ENCODE results near the gene DCUN1D4. TPM values are rescaled to one million over a fixed set of nuclear protein-coding genes. Genes with fewer than 3 reads are reported as not detected.

DCUN1D4 gene
- total and polyA plus RNA-seq, 2 experiments from 2014 or later = 17.3 to 39.9 TPM

GRCh38 chr4:51851090-51851936 lies 8.4 kb downstream of the DCUN1D4 start:
- Histone ChIP-seq H3K9me3 (ENCODE audit: low read depth) (no peaks in the 10 kb centered on the region), H3K9me2 (replicated peaks; ENCODE audit: insufficient read depth) (no peaks in the 10 kb centered on the region), H3K4me3 (no peak overlapping the region), H2AFZ (no peak overlapping the region), H3K36me3 (replicated peaks; ENCODE audit: insufficient read depth, low read depth) (no peaks in the 10 kb centered on the region), H4K20me1 (ENCODE audit: insufficient read depth, poor library complexity, severe bottlenecking) (peaks cover 16% of the 10 kb centered on the region), H3K27me3 (no peaks in the 10 kb centered on the region), H3K79me2 (peaks cover 94% of the 10 kb centered on the region), H3K4me1 (ENCODE audit: insufficient read depth) (peaks cover 17% of the 10 kb centered on the region), H3K27ac (no peak overlapping the region), H3K4me2 (no peak overlapping the region)
- 83% methylated on average over 7 of the region's 7 CpGs for WGBS (ENCODE audit: low lambda C conversion rate, missing lambda C conversion rate)
- DNase-seq (ENCODE audit: low spot score) = no peak
- TF ChIP-seq CTCF (IDR thresholded peaks at IDR 0.05; ENCODE audit: poor library complexity) = no peak
- no peak for TF ChIP-seq EZH2phosphoT487 (IDR thresholded peaks at IDR 0.05; ENCODE audit: low read depth, severe bottlenecking, unreplicated experiment)
- no peak for TF ChIP-seq EZH2 (IDR thresholded peaks at IDR 0.05; ENCODE audit: borderline replicate concordance)

- H3K4me1 ChIP-seq (ENCODE audit: insufficient read depth) = peaks cover 17% of the 10 kb centered on the region
These were observed 9.0 kb downstream of the DCUN1D4 start for GRCh38 chr4:51851937-51852290.

GRCh38 chr4:51853027-51853682 lies 10.2 kb downstream of the DCUN1D4 start:
- 44% methylated on average over 6 of the region's 6 CpGs for WGBS (ENCODE audit: low lambda C conversion rate, missing lambda C conversion rate)
- peaks cover 17% of the 10 kb centered on the region for H3K4me1 ChIP-seq (ENCODE audit: insufficient read depth)
- peak overlapping the region; percentile 73 for H3K27ac ChIP-seq
- H4K20me1 ChIP-seq (ENCODE audit: insufficient read depth, poor library complexity, severe bottlenecking) = peaks cover 8% of the 10 kb centered on the region
- no peaks in the 10 kb centered on the region for H3K9me3 ChIP-seq (ENCODE audit: low read depth)
- no peaks in the 10 kb centered on the region for H3K27me3 ChIP-seq
- peak; percentile 67 for DNase-seq (ENCODE audit: low spot score)
- peaks cover 94% of the 10 kb centered on the region for H3K79me2 ChIP-seq
- H2AFZ ChIP-seq = no peak overlapping the region
- H3K4me2 ChIP-seq = peak overlapping the region; percentile 34
- no peak overlapping the region for H3K4me3 ChIP-seq
- H3K9me2 ChIP-seq (replicated peaks; ENCODE audit: insufficient read depth) = no peaks in the 10 kb centered on the region
- H3K36me3 ChIP-seq (replicated peaks; ENCODE audit: insufficient read depth, low read depth) = no peaks in the 10 kb centered on the region
- no peak for TF ChIP-seq EZH2phosphoT487 (IDR thresholded peaks at IDR 0.05; ENCODE audit: low read depth, severe bottlenecking, unreplicated experiment)
- TF ChIP-seq CTCF (IDR thresholded peaks at IDR 0.05; ENCODE audit: poor library complexity) = no peak
- no peak for TF ChIP-seq EZH2 (IDR thresholded peaks at IDR 0.05; ENCODE audit: borderline replicate concordance)

More at GRCh38 chr4:51851937-51852290, 9.0 kb downstream of the DCUN1D4 start:
- Histone ChIP-seq H3K9me3 (ENCODE audit: low read depth) (no peaks in the 10 kb centered on the region), H3K27me3 (no peaks in the 10 kb centered on the region), H3K36me3 (replicated peaks; ENCODE audit: insufficient read depth, low read depth) (no peaks in the 10 kb centered on the region), H3K4me2 (no peak overlapping the region), H3K79me2 (peaks cover 94% of the 10 kb centered on the region), H3K9me2 (replicated peaks; ENCODE audit: insufficient read depth) (no peaks in the 10 kb centered on the region), H4K20me1 (ENCODE audit: insufficient read depth, poor library complexity, severe bottlenecking) (peaks cover 11% of the 10 kb centered on the region), H3K27ac (no peak overlapping the region), H3K4me3 (no peak overlapping the region), H2AFZ (no peak overlapping the region)
- DNase-seq (ENCODE audit: low spot score) = no peak
- TF ChIP-seq EZH2phosphoT487 (IDR thresholded peaks at IDR 0.05; ENCODE audit: low read depth, severe bottlenecking, unreplicated experiment) (no peak), EZH2 (IDR thresholded peaks at IDR 0.05; ENCODE audit: borderline replicate concordance) (no peak), CTCF (IDR thresholded peaks at IDR 0.05; ENCODE audit: poor library complexity) (no peak)

Data from hepatocyte (in vitro differentiated cells).